Fibroblast of skin of left biceps (primary cell): Measurements from ENCODE around the gene ZSCAN18.
A peak's percentile ranks its signal among the peaks of the same experiment; 100 is the strongest.

Experiments
- DNase-seq, 2 experiments: peaks; one replicate each; pipeline ENCODE4 v3.0.0-alpha.2; 2013; ENCODE audit warnings: low read depth in 2 of 2

Gene ZSCAN18

GRCh38 chr19:58086825-58087710, 11.0 kb downstream of the ZSCAN18 start:
- no peak for DNase-seq

DNA sequence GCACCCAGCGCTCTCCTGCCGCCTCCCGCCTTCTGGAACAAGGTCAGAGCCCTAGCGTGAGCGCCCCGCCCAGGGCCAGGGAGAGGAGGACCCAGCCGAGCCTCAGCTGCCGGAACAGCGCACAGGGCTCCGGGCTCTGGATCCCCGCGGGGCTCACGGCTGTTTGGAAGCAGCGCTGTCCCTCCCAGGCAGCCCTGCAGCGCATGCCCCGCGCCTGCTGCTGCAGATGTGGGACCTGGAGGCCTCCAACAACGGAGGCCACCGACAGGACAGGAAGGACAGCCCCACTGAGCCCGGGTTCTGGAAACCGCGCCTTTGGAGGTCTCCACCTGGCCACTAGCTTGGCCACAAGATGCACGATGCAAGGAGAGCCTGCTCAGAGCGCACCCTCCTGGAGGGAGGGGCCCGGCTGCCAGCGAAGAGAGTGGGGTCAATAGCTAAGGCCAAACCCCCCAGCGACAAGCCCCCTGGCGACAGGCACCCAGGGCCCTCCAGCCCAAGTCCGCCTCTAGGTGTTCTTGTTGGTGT, 12.6 kb downstream of the ZSCAN18 start:
- no peak for DNase-seq

DNA sequence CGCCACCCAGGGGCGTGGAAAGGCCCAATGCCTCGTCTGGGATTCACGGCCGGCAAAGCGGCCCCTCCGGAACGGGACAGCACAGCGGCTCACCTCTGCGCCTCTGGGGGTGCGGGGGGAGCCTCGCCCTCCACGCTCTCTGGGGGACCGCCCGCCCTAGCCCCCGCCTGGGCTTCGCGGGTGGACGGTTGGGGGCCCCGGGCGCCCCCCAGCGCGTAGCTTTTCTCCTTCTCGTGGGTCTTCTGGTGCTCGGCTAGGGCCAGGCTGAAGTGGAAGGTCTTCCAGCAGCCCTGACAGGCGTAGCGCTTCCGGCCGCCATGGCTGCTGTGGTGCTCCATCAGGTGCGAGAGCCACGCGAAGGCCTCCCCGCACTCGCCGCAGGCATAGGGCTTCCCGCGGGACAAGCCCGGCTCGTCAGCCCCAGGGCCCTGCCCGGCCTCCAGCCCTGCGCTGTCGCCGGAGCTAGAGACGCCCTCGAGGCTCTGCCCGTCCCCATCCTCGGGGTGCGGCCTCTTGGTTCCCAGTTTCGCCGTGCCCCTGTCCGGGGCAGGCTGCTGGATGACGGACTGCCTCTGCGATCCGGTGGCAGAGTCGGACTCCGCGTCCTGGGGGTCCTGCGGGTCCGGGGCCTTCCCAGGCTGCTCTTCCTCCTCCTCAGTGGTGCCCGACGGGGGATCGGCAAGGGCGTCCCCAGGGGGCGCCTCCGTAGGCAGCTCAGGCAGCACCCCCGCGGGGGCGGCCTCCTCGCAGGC, 13.3 kb downstream of the ZSCAN18 start:
- DNase-seq: no peak

- DNase-seq: no peak
Observed at GRCh38 chr19:58083021-58083420, 15.0 kb downstream of the ZSCAN18 start.

DNA sequence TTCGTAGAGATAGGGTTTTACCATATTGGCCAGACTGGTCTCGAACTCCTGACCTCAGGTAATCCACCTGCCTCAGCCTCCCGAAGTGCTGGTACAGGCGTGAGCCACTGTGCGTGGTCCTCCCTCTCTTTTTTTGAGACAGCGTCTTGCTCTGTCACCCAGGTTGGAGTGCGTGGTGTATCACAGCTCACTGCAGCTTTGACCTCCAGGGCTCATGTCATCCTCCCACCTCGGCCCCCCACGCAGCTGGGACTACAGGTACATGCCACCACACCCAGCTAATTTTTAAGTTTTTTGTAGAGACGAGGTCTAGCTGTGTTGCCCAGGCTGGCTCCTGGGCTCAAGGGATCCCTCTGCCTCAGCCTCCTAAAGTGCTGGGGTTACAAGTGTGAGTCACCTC, 18.2 kb downstream of the ZSCAN18 start:
- no peak for DNase-seq

DNA sequence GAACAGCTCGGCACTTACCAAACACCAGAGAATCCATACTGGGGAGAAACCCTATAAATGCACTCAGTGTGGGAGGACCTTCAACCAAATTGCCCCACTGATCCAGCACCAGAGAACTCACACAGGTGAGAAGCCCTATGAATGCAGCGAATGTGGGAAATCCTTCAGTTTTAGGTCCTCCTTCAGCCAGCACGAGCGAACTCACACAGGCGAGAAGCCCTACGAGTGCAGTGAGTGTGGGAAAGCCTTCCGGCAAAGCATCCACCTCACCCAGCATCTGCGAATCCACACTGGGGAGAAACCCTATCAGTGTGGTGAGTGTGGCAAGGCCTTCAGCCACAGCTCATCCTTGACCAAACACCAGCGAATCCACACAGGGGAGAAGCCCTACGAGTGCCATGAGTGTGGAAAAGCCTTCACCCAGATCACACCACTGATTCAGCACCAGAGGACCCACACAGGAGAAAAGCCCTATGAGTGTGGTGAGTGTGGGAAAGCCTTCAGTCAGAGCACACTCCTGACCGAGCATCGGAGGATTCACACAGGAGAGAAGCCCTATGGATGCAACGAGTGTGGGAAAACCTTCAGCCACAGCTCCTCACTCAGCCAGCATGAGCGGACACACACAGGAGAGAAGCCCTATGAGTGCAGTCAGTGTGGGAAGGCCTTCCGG, 30.7 kb downstream of the ZSCAN18 start:
- DNase-seq: no peak

- DNase-seq: no peak
Observed at GRCh38 chr19:58063712-58064111, 34.3 kb downstream of the ZSCAN18 start.

DNA sequence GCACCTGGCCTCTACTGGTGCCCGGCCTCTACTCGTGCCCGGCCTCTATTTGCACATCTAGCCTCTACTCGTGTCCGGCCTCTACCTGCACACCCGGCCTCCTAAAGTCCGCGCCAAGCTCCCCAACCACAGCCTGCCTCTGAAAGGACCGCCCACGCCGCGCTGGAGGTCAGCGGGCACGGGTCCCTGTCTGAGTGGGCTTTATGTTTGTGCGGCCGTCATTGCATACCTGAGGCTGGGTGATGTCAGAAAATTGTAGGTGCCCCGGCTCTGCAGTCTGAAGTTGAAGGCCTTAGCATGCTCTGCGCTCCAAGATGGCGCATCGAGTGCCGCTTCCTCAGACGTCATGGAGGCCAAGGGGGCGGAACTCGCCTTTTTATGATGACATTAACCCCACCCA, 37.8 kb downstream of the ZSCAN18 start:
- DNase-seq: no peak

GRCh38 chr19:58059671-58060078, 38.4 kb downstream of the ZSCAN18 start:
- DNase-seq: no peak

DNA sequence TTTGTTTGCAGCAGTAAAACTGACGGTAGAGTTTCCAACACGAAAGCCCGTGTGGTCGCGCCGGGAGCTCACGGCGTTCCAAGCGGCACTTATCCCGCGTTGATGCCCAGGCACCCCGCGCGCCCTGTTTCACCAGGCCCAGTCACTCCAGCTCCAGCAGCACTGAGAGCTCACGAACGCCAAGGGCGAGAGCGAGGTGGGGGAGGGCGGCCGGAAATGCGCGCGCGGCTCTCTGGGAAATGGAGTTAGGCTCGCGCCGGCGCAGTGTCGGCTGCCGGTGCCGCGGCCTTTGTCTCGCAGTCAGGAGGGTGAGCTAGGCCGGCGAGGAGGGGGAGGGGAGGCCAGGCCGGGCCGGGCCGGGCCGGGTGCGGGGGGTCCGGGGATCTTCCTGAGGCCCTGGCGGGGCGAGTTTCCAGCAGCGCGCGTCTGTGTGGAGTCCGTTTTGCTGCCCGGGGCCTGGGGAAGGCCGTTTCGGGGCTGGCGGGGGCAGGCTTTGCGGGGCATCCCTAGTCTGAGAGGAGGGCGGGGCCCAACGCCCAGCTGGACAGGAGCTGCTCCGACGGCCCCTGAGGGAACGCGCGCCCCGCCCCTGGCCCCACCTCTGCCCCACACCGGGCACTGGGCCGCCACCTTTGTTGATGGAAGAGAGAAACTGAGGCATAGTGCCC, 38.9 kb downstream of the ZSCAN18 start, which contains the start of gene ZNF135:
ZNF135 (plus strand) TSS at position 280 of the 668 bp plus-strand sequence. CDS start 721 bp downstream, outside the sequence.
- DNase-seq: peak; percentile 56

DNA sequence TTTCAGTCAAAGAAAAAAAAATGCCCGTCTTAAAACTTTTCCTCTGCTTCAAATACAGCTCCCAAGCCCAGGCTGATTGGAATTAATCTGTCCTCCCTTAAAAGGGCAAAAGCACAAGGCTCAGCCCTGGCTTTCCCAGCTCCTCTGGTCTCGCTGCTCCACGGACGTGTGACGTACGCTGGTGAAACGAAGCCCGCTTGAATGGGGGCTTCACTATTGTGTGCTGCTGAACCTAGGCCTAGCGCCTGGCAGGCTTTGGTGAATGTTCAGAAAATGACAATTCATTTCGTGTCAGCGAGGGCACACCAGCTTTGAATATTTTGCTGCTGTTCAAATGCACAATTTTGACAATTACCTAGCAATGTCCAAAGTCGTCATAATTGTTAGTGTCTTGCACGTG, 39.6 kb downstream of the ZSCAN18 start:
- DNase-seq: no peak

DNA sequence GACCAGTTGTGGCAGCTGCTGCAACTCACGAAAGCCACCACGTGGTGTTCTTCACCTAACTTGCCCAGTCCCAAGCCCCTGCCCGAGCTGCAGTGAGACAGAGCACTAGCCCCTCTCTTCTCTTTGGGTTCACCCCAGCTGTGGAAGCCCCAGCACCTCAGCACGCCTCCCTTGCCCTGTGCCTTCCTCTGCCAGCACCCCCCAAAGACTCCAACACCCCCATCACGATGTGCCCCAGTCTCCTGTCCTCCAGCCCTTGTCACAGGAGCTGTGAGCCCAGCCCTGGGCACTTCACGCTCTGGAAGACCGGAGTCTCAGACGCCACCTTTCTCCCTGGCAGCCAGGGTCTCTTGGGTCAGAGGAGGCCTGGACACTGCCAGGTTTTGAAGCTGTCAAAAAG, 41.2 kb downstream of the ZSCAN18 start:
- DNase-seq: no peak

GRCh38 chr19:58056261-58056660, 41.8 kb downstream of the ZSCAN18 start:
- DNase-seq: no peak

- no peak for DNase-seq
Observed at GRCh38 chr19:58054901-58055874, 42.8 kb downstream of the ZSCAN18 start.

DNA sequence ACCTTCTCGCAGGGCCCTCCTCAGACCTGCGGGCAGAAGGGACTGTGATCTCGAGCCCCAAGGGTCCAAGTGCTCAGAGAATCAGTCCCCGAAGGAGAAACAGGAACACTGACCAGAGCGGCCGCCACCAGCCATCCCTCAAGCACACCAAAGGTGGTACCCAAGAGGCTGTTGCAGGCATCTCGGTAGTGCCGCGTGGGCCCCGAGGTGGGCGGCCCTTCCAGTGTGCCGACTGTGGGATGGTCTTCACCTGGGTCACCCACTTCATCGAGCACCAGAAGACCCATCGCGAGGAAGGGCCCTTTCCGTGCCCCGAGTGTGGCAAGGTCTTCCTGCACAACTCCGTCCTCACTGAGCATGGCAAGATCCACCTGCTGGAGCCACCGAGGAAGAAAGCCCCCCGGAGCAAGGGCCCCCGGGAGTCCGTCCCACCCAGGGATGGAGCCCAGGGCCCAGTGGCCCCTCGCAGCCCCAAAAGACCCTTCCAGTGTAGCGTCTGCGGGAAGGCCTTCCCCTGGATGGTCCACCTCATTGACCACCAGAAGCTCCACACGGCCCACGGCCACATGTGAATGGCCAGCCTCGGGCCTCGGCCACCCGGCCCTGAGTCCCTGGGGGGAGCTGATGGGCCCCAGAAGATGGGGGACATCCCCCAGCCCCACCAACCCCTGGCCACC, 44.4 kb downstream of the ZSCAN18 start:
- no peak for DNase-seq

DNA sequence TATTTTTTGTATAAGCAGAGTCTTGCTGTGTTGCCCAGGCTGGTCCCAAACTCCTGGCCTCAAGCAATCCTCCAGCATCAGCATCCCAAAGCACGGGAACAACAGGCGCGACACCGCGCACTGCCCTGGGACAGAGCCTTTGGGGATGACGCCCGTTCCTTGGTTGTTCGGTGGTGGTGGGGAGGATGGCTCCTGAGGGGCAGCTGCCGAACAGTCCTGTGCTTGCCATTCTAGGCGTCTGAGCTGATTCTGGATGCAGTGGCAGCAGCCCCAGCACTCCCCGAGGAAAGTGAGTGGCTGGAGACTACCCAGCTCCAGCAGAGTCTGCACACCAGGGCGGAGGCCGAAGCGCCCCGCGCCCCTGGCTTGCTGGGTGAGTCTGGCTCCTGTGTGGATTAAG, 45.8 kb downstream of the ZSCAN18 start:
- DNase-seq: no peak

DNA sequence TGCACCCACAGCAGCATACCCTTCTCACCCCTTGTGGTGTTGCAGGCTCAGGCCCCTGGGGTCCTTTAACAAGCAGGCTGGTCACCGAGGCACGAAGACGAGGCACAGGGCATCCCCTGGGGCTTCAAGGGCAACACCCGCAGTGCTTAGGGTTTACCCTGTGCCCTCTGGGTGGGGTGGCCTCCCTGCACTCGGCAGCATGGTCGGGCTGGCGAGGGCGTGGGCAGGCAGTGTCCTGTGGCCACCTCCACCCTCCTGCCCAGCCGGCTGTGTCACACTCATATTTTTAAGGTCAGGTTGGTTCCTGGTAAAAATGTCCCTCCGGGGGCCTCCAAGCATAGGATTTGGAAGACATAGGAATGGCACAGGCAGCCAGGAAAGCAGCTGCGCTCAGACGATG, 50.4 kb downstream of the ZSCAN18 start:
- DNase-seq: no peak

- DNase-seq: no peak
Observed at GRCh38 chr19:58046856-58047255, 51.2 kb downstream of the ZSCAN18 start.

- DNase-seq: no peak
Observed at GRCh38 chr19:58045411-58046050, 52.5 kb downstream of the ZSCAN18 start.
